ENCODE results near the gene PHIP.

Gene PHIP

GRCh38 chr6:79009819-79010218, 68.2 kb downstream of the PHIP start:
- DNase-seq (ENCODE audit: low read depth in 2 of 2) = no peak

GRCh38 chr6:79005497-79005896, 72.6 kb downstream of the PHIP start:
- no peak for DNase-seq (ENCODE audit: low read depth in 2 of 2)

GRCh38 chr6:79005024-79005423, 73.0 kb downstream of the PHIP start:
- DNase-seq (ENCODE audit: low read depth in 2 of 2) = no peak

- DNase-seq (ENCODE audit: low read depth in 2 of 2) = no peak
Observed at GRCh38 chr6:79004239-79004638, 73.8 kb downstream of the PHIP start.

- no peak for DNase-seq (ENCODE audit: low read depth in 2 of 2)
Observed at GRCh38 chr6:79001415-79001814, 76.6 kb downstream of the PHIP start.

- DNase-seq (ENCODE audit: low read depth in 2 of 2) = no peak
Observed at GRCh38 chr6:78999737-79000136, 78.3 kb downstream of the PHIP start.

GRCh38 chr6:78995946-78996345, 82.1 kb downstream of the PHIP start:
- DNase-seq (ENCODE audit: low read depth in 2 of 2) = no peak

GRCh38 chr6:78995346-78995745, 82.7 kb downstream of the PHIP start:
- DNase-seq (ENCODE audit: low read depth in 2 of 2) = no peak

- no peak for DNase-seq (ENCODE audit: low read depth in 2 of 2)
Observed at GRCh38 chr6:78993955-78994354, 84.1 kb downstream of the PHIP start.

GRCh38 chr6:78989191-78989590, 88.9 kb downstream of the PHIP start:
- no peak for DNase-seq (ENCODE audit: low read depth in 2 of 2)

- DNase-seq (ENCODE audit: low read depth in 2 of 2) = no peak
Observed at GRCh38 chr6:78986161-78986560, 91.9 kb downstream of the PHIP start.

GRCh38 chr6:78984225-78984950, 93.7 kb downstream of the PHIP start:
- no peak for DNase-seq (ENCODE audit: low read depth in 2 of 2)

GRCh38 chr6:78967191-78967590, 110.9 kb downstream of the PHIP start:
- no peak for DNase-seq (ENCODE audit: low read depth in 2 of 2)

- DNase-seq (ENCODE audit: low read depth in 2 of 2) = no peak
Observed at GRCh38 chr6:78966542-78966941, 111.5 kb downstream of the PHIP start.

- DNase-seq (ENCODE audit: low read depth in 2 of 2) = no peak
Observed at GRCh38 chr6:78962448-78962847, 115.6 kb downstream of the PHIP start.

GRCh38 chr6:78954740-78955139, 123.3 kb downstream of the PHIP start:
- DNase-seq (ENCODE audit: low read depth in 2 of 2) = no peak

- no peak for DNase-seq (ENCODE audit: low read depth in 2 of 2)
Observed at GRCh38 chr6:78953798-78954197, 124.3 kb downstream of the PHIP start.

- no peak for DNase-seq (ENCODE audit: low read depth in 2 of 2)
Observed at GRCh38 chr6:78952362-78952761, 125.7 kb downstream of the PHIP start.

- DNase-seq (ENCODE audit: low read depth in 2 of 2) = no peak
Observed at GRCh38 chr6:78948785-78949184, 129.3 kb downstream of the PHIP start.

GRCh38 chr6:78947962-78948361, 130.1 kb downstream of the PHIP start:
- DNase-seq (ENCODE audit: low read depth in 2 of 2) = no peak

GRCh38 chr6:78947529-78947928, 130.5 kb downstream of the PHIP start:
- DNase-seq (ENCODE audit: low read depth in 2 of 2) = no peak

GRCh38 chr6:78942446-78942845, 135.6 kb downstream of the PHIP start:
- DNase-seq (ENCODE audit: low read depth in 2 of 2) = no peak

GRCh38 chr6:78936515-78936914, 141.5 kb downstream of the PHIP start:
- DNase-seq (ENCODE audit: low read depth in 2 of 2) = no peak

- DNase-seq (ENCODE audit: low read depth in 2 of 2) = no peak
Observed at GRCh38 chr6:78935553-78935952, 142.5 kb downstream of the PHIP start.
